K562 (cell line): ENCODE measurements around the gene VAC14. TPM values are rescaled to one million over a fixed set of nuclear protein-coding genes. Genes with fewer than 3 reads are reported as not detected.

ENCODE experiments used
- ATAC-seq: fragments of 200-7000 bp; cut with Tn5 transposase; 3 replicates; pipeline ENCODE4 v1.9.1; 2020; ENCODE audit warnings: moderate library complexity
- BruUV-seq: library from RNA; stranded (reverse); fragments of 400-500 nt; replicated peaks from 2 replicates; lab custom pipeline; 2021; lab: Mats Ljungman, UMichigan
- CTCF ChIA-PET: fragments of 300-600 bp; formaldehyde crosslinking; extraction: SDS; loops from one replicate; lab custom pipeline; 2021; ENCODE audit warnings: low intra/inter-chr PET ratio; lab: Yijun Ruan, JAX
- POLR2A ChIA-PET: fragments of 300-600, 350-650 bp; sonication (Branson Sonifier 250); formaldehyde crosslinking; extraction: SDS; loops from one replicate; lab custom pipeline; 2021; ENCODE audit warnings: antibody characterized with exemption, inconsistent platforms; lab: Yijun Ruan, JAX
- DNase-seq, 4 experiments: peaks; one replicate each; pipeline versions ENCODE4 v3.0.0 to v3.0.0-alpha.2; 2011 to 2018; ENCODE audit warnings: low spot score in 3 of 4, mixed read lengths in 3 of 4; ENCODE audit errors: extremely low read depth in 1 of 4
- FAIRE-seq: peaks from 2 replicates; lab custom pipeline; 2011; peaks lifted over from hg19 to GRCh38; lab: Jason Lieb, UNC
- H2AFZ ChIP-seq: 2 replicates; pipeline ENCODE4 v1.6.0; 2011; ENCODE audit warnings: low read depth, low read length, control low read depth, inconsistent platforms
- H3K27ac ChIP-seq: fragments of 200-600 bp; 3 replicates; pipeline ENCODE4 v1.8.0; 2011; ENCODE audit warnings: low read depth, mild to moderate bottlenecking, control low read depth, inconsistent platforms, low read length, moderate library complexity, mixed read lengths; ENCODE audit errors: extremely low read depth
- H3K27me3 ChIP-seq, 2 experiments: fragments of 300-600 bp in 1 of 2; 2 replicates in 1 of 2; 3 replicates in 1 of 2; pipeline versions ENCODE4 v1.6.0 to v1.8.0; 2011; ENCODE audit warnings: inconsistent platforms in 2 of 2, low read length in 2 of 2, mild to moderate bottlenecking in 1 of 2, mixed read lengths in 1 of 2, moderate library complexity in 1 of 2; ENCODE audit not compliant: control insufficient read depth in 2 of 2, insufficient read depth in 2 of 2
- H3K36me3 ChIP-seq: fragments of 300-600 bp; 3 replicates; pipeline ENCODE4 v1.8.0; 2011; ENCODE audit warnings: mild to moderate bottlenecking, low read length, inconsistent platforms; ENCODE audit not compliant: control insufficient read depth, insufficient read depth
- H3K4me1 ChIP-seq, 2 experiments: fragments of 200-600 bp in 1 of 2; replicated peaks in 1 of 2; 2 replicates in 1 of 2; 3 replicates in 1 of 2; pipeline versions ENCODE4 v1.5.1 to v1.8.0; 2011; ENCODE audit warnings: inconsistent platforms in 2 of 2, low read length in 2 of 2, mild to moderate bottlenecking in 1 of 2, mixed read lengths in 1 of 2, moderate library complexity in 1 of 2; ENCODE audit not compliant: control insufficient read depth in 2 of 2, insufficient read depth in 2 of 2
- H3K4me2 ChIP-seq: 2 replicates; pipeline ENCODE4 v1.6.1; 2011; ENCODE audit warnings: low read length, control low read depth, inconsistent platforms, mixed read lengths; ENCODE audit not compliant: insufficient read depth
- H3K4me3 ChIP-seq: fragments of 200-600 bp; sonication (generic), shearing (Covaris generic); 2 replicates; pipeline ENCODE4 v1.5.1; 2016; ENCODE audit warnings: control low read depth, inconsistent platforms
- H3K79me2 ChIP-seq: fragments of 200-600 bp; 3 replicates; pipeline ENCODE4 v1.8.0; 2011; ENCODE audit warnings: low read length, inconsistent platforms; ENCODE audit not compliant: control insufficient read depth, insufficient read depth
- H3K9ac ChIP-seq, 2 experiments: 2 replicates each; pipeline versions ENCODE4 v1.6.0 to v1.6.1; 2011; ENCODE audit warnings: low read depth in 2 of 2, low read length in 2 of 2, control low read depth in 1 of 2, inconsistent platforms in 1 of 2, mild to moderate bottlenecking in 1 of 2, mixed read lengths in 1 of 2; ENCODE audit not compliant: insufficient read depth in 1 of 2
- H3K9me1 ChIP-seq: one replicate; pipeline ENCODE4 v1.6.0; 2011; ENCODE audit warnings: inconsistent platforms, mild to moderate bottlenecking, low read length, moderate library complexity; ENCODE audit not compliant: control insufficient read depth, insufficient read depth
- H3K9me3 ChIP-seq: replicated peaks from 2 replicates; pipeline ENCODE4 v1.5.1; 2011; ENCODE audit warnings: low read depth, low read length, inconsistent platforms; ENCODE audit not compliant: control insufficient read depth, insufficient read depth
- H4K20me1 ChIP-seq: replicated peaks from 2 replicates; pipeline ENCODE4 v1.6.1; 2011; ENCODE audit warnings: low read length, inconsistent platforms, mixed read lengths; ENCODE audit not compliant: control insufficient read depth, insufficient read depth
- CBFA2T2 ChIP-seq: fragments of 450-650 bp; conservative IDR thresholded peaks from 2 replicates; pipeline ENCODE4 v1.6.1; 2017; ENCODE audit warnings: mild to moderate bottlenecking
- GATA2 ChIP-seq: sonication (generic); formaldehyde crosslinking; IDR thresholded peaks from 2 replicates; pipeline ENCODE4 v1.4.0; 2020; ENCODE audit warnings: mild to moderate bottlenecking, missing genetic modification reagents
- HMG20B ChIP-seq: fragments of 250-450 bp; sonication (Bioruptor Pico); IDR thresholded peaks from 2 replicates; pipeline ENCODE4 v1.5.0; 2021; ENCODE audit warnings: mild to moderate bottlenecking
- MCM7 ChIP-seq, 2 experiments: fragments of 450-650 bp; IDR thresholded peaks; 2 replicates each; pipeline ENCODE4 v1.6.1; 2016 to 2018
- PHF8 ChIP-seq: fragments of 200-600 bp; sonication (generic); IDR thresholded peaks from 2 replicates; pipeline ENCODE4 v1.6.1; 2012; ENCODE audit warnings: mixed run types, mild to moderate bottlenecking, inconsistent platforms, low read length, moderate library complexity, borderline replicate concordance
- RFX5 ChIP-seq: IDR thresholded peaks from 2 replicates; pipeline ENCODE4 v1.6.1; 2011; ENCODE audit warnings: low read depth, mild to moderate bottlenecking, improper control_type of control experiment, low read length
- SIX5 ChIP-seq, 2 experiments: IDR thresholded peaks; 2 replicates each; pipeline ENCODE4 v1.6.1; 2011; ENCODE audit warnings: low read length in 2 of 2, borderline replicate concordance in 1 of 2, low read depth in 1 of 2, mild to moderate bottlenecking in 1 of 2, moderate library complexity in 1 of 2; ENCODE audit not compliant: insufficient read depth in 1 of 2
- TOE1 ChIP-seq, 2 experiments: fragments of 450-650 bp in 1 of 2; sonication (generic) in 1 of 2; formaldehyde crosslinking in 1 of 2; IDR thresholded peaks; 2 replicates each; pipeline versions ENCODE4 v1.7.1 to v1.8.0; 2016 to 2022; ENCODE audit warnings: borderline replicate concordance in 2 of 2, mild to moderate bottlenecking in 2 of 2, antibody characterized with exemption in 1 of 2, inconsistent platforms in 1 of 2, low read depth in 1 of 2, missing genetic modification reagents in 1 of 2, moderate library complexity in 1 of 2
- ZNF695 ChIP-seq: fragments of 450-650 bp; formaldehyde crosslinking; IDR thresholded peaks from 2 replicates; pipeline ENCODE4 v1.4.0; 2020; ENCODE audit warnings: mild to moderate bottlenecking, moderate library complexity
- WGBS: fragments of 100-300 bp; shearing (Covaris generic); methylation state at CpG from one replicate; pipeline ENCODE4 v1.1.6; 2016; ENCODE audit warnings: low coverage, mixed read lengths; ENCODE audit not compliant: insufficient coverage; ENCODE audit errors: missing lambda C conversion rate; 5-methylcytosine and 5-hydroxymethylcytosine counted together
- in situ Hi-C: fragments of 300-500 bp; cut with MboI; formaldehyde crosslinking; loops from 4 replicates; pipeline ENCODE4 v1.15.0; 2018; ENCODE audit warnings: inconsistent platforms, mixed read lengths
- intact Hi-C: fragments of 100-400 bp; cut with micrococcal nuclease; formaldehyde crosslinking; loops from 2 replicates; pipeline ENCODE4 v1.14.2; 2022
- polyA plus RNA-seq, 8 experiments: library from polyadenylated mRNA; depleted of rRNA in 4 of 8; stranded (reverse) in 5 of 8; unstranded in 3 of 8; fragments of >200 nt; fragmentation: Nextera tagmentation in 2 of 8; fragmentation: Illumina TruSeq in 1 of 8; extraction: Ambion mirVana in 2 of 8; extraction: Trizol in 1 of 8; gene quantifications; 2 replicates each; pipeline versions ENCODE4 v1.2.1 to v1.2.3, GENCODE V29; 2011 to 2014; ENCODE audit warnings: inconsistent platforms in 1 of 8, missing spikeins in 1 of 8
- total RNA-seq, 7 experiments: library from RNA; depleted of rRNA in 6 of 7; stranded (reverse); fragments of >200 nt in 6 of 7; fragmentation: Illumina TruSeq in 2 of 7; extraction: Trizol in 2 of 7; gene quantifications; 2 replicates each; pipeline versions ENCODE4 v1.2.1 to v1.2.3, GENCODE V29; 2011 to 2021; ENCODE audit warnings: low replicate concordance in 1 of 7
- TF ChIP-seq, protein P1 (sequence below): fragments of 250-450 bp; sonication (Bioruptor Pico); IDR thresholded peaks from 2 replicates; pipeline ENCODE4 v1.5.0; 2020; ENCODE audit warnings: mild to moderate bottlenecking
- TF ChIP-seq, protein P2 (sequence below), 2 experiments: IDR thresholded peaks; 2 replicates each; pipeline ENCODE4 v1.6.1; 2012; ENCODE audit warnings: improper control_type of control experiment in 2 of 2, low read depth in 2 of 2, low read length in 2 of 2, borderline replicate concordance in 1 of 2
- TF ChIP-seq, protein P3 (sequence below): fragments of 450-650 bp; IDR thresholded peaks from 2 replicates; pipeline ENCODE4 v1.6.1; 2014; ENCODE audit warnings: low read depth, mild to moderate bottlenecking, moderate library complexity, borderline replicate concordance
- TF ChIP-seq, protein P4 (sequence below): fragments of 250-450 bp; sonication (Bioruptor Pico); IDR thresholded peaks from 2 replicates; pipeline ENCODE4 v1.5.1; 2021; ENCODE audit warnings: mild to moderate bottlenecking

Gene VAC14
- total and polyA plus RNA-seq, 9 of the 15 experiments (the other 6 are each of a cell fraction or from before 2014, with no cell fraction given): 1.3 to 41.6 (median 26.6) TPM

DNA sequence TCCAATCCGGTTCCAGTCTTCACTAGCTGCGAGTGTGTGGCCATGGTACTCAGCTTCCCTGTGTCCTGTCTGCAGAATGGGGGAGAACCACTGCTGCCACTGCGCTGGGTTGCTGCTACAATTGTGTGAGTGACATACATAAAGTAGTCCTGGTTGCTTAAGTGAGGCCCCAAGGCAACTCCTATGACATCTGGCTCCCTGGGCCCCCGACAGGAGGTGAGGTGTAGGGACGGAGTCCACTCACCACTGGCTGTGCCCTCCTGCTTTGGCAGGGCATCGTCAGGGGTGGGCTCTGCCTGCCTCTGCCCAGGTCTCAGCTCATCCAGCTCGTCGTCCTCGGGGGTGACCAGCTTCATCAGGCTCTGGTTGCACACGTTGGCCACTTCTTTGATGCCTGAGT is 20.4 kb downstream of the VAC14 start (continued):
- TF ChIP-seq, protein P1, sequence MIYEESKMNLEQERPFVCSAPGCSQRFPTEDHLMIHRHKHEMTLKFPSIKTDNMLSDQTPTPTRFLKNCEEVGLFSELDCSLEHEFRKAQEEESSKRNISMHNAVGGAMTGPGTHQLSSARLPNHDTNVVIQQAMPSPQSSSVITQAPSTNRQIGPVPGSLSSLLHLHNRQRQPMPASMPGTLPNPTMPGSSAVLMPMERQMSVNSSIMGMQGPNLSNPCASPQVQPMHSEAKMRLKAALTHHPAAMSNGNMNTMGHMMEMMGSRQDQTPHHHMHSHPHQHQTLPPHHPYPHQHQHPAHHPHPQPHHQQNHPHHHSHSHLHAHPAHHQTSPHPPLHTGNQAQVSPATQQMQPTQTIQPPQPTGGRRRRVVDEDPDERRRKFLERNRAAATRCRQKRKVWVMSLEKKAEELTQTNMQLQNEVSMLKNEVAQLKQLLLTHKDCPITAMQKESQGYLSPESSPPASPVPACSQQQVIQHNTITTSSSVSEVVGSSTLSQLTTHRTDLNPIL (CRISPR knock-in tag): no peak
- no peak for TF ChIP-seq TOE1 (IDR thresholded peaks at IDR 0.05; ENCODE audit: borderline replicate concordance)
- no peak for TF ChIP-seq TOE1 (CRISPR knock-in tag; IDR thresholded peaks at IDR 0.05; ENCODE audit: borderline replicate concordance, low read depth)
- no peak for TF ChIP-seq SIX5 (IDR thresholded peaks at IDR 0.05; ENCODE audit: borderline replicate concordance in 1 of 2, insufficient read depth in 1 of 2, low read depth in 1 of 2, low read length in 2 of 2)
- no peak for TF ChIP-seq HMG20B (CRISPR knock-in tag)

DNA sequence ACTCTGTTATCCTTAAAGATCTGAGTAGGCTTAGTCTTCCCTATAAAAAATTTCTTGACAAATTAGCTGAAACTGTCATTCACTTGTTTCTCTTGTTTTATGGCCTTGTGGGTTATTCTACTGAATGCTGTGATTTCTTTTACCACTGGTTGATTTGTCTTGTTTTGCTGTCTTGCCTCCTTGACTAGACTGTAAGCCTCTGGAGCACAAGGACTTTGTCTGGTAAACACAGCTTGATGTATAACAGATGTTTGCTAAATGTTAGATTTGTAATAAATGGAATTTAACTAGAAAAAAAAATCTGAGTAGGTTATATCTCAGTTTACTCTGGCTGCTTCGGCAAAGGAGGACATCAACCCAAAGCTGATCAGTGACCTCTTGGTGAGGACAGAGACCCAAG is 21.6 kb downstream of the VAC14 start:
- in situ Hi-C loops: no loop called here
- CTCF ChIA-PET: no interaction called here
- Histone ChIP-seq H3K27ac (no peak overlapping the region), H2AFZ (no peak overlapping the region), H4K20me1 (no peaks in the 10 kb centered on the region), H3K36me3 (peaks cover 72% of the 10 kb centered on the region; the same call in 2 of the 3 replicates), H3K4me3 (no peak overlapping the region), H3K9me3 (peaks cover 3% of the 10 kb centered on the region; the same call in 1 of the 2 replicates), H3K4me2 (no peak overlapping the region), H3K79me2 (no peaks in the 10 kb centered on the region), H3K4me1 (no peaks in the 10 kb centered on the region), H3K9me1 (no peaks in the 10 kb centered on the region), H3K9ac (no peak overlapping the region), H3K27me3 (no peaks in the 10 kb centered on the region)
- no TSS peak for BruUV-seq
- DNase-seq (no peak), ATAC-seq (no peak), FAIRE-seq (peak; percentile 56)
- 100% methylated on average over 1 of the region's 1 CpG for WGBS
- POLR2A ChIA-PET: interaction anchor here (1.6 kb wide), 1 partner anchor 125 kb away, joined by 5 read pairs; no protein-coding TSS in a partner anchor
- intact Hi-C loops: loop anchor here (10.0 kb wide), 1 partner anchor 405 kb away; no protein-coding TSS in a partner anchor
- TF ChIP-seq, protein P2, sequence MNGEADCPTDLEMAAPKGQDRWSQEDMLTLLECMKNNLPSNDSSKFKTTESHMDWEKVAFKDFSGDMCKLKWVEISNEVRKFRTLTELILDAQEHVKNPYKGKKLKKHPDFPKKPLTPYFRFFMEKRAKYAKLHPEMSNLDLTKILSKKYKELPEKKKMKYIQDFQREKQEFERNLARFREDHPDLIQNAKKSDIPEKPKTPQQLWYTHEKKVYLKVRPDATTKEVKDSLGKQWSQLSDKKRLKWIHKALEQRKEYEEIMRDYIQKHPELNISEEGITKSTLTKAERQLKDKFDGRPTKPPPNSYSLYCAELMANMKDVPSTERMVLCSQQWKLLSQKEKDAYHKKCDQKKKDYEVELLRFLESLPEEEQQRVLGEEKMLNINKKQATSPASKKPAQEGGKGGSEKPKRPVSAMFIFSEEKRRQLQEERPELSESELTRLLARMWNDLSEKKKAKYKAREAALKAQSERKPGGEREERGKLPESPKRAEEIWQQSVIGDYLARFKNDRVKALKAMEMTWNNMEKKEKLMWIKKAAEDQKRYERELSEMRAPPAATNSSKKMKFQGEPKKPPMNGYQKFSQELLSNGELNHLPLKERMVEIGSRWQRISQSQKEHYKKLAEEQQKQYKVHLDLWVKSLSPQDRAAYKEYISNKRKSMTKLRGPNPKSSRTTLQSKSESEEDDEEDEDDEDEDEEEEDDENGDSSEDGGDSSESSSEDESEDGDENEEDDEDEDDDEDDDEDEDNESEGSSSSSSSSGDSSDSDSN (IDR thresholded peaks at IDR 0.05; ENCODE audit: borderline replicate concordance in 1 of 2, low read depth in 2 of 2, low read length in 2 of 2): no peak
- TF ChIP-seq PHF8 (no peak), RFX5 (no peak), GATA2 (no peak), CBFA2T2 (no peak), MCM7 (IDR thresholded peaks at IDR 0.05) (no peak), ZNF695 (CRISPR knock-in tag) (no peak)
- TF ChIP-seq, protein P3, sequence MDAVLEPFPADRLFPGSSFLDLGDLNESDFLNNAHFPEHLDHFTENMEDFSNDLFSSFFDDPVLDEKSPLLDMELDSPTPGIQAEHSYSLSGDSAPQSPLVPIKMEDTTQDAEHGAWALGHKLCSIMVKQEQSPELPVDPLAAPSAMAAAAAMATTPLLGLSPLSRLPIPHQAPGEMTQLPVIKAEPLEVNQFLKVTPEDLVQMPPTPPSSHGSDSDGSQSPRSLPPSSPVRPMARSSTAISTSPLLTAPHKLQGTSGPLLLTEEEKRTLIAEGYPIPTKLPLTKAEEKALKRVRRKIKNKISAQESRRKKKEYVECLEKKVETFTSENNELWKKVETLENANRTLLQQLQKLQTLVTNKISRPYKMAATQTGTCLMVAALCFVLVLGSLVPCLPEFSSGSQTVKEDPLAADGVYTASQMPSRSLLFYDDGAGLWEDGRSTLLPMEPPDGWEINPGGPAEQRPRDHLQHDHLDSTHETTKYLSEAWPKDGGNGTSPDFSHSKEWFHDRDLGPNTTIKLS: no peak
- TF ChIP-seq, protein P4, sequence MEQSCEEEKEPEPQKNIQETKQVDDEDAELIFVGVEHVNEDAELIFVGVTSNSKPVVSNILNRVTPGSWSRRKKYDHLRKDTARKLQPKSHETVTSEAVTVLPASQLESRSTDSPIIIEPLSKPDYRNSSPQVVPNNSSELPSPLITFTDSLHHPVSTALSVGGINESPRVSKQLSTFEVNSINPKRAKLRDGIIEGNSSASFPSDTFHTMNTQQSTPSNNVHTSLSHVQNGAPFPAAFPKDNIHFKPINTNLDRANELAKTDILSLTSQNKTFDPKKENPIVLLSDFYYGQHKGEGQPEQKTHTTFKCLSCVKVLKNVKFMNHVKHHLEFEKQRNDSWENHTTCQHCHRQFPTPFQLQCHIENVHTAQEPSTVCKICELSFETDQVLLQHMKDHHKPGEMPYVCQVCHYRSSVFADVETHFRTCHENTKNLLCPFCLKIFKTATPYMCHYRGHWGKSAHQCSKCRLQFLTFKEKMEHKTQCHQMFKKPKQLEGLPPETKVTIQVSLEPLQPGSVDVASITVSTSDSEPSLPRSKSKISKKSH: no peak
